IPS-20b (cell line): ENCODE results near the gene LHX4.

Experiments used
- H3K27ac ChIP-seq: one replicate; pipeline ENCODE4 v1.5.1; 2013; ENCODE audit warnings: low read length
- H3K27me3 ChIP-seq: 2 replicates; pipeline ENCODE4 v1.6.1; 2013; ENCODE audit warnings: mild to moderate bottlenecking, low read length, inconsistent platforms; ENCODE audit not compliant: insufficient read depth
- H3K36me3 ChIP-seq: 2 replicates; pipeline ENCODE4 v1.6.1; 2013; ENCODE audit warnings: low read depth, mild to moderate bottlenecking, inconsistent platforms, low read length, moderate library complexity; ENCODE audit not compliant: insufficient read depth
- H3K4me1 ChIP-seq: 2 replicates; pipeline ENCODE4 v1.6.1; 2013; ENCODE audit warnings: mild to moderate bottlenecking, control low read depth, inconsistent platforms, low read length, moderate library complexity; ENCODE audit not compliant: insufficient read depth
- H3K4me3 ChIP-seq: 2 replicates; pipeline ENCODE4 v1.5.1; 2013; ENCODE audit warnings: mild to moderate bottlenecking, low read length, inconsistent platforms
- H3K9ac ChIP-seq: 2 replicates; pipeline ENCODE4 v1.6.1; 2013; ENCODE audit warnings: low read depth, mild to moderate bottlenecking, inconsistent platforms, low read length, moderate library complexity
- H3K9me3 ChIP-seq: 2 replicates; pipeline ENCODE4 v1.6.1; 2013; ENCODE audit warnings: mild to moderate bottlenecking, low read depth, low read length, inconsistent platforms; ENCODE audit not compliant: insufficient read depth

Gene LHX4

GRCh38 chr1:180237869-180238476 lies 7.9 kb downstream of the LHX4 start:
- Histone ChIP-seq H3K9me3 (no peaks in the 10 kb centered on the region; the same call in 1 of the 2 replicates), H3K36me3 (no peaks in the 10 kb centered on the region), H3K4me1 (peaks cover 66% of the 10 kb centered on the region), H3K4me3 (peak overlapping the region; percentile 61), H3K9ac (peak overlapping the region; percentile 79; the same call in 1 of the 2 replicates), H3K27ac (peak overlapping the region; percentile 21), H3K27me3 (peaks cover 88% of the 10 kb centered on the region)

- Histone ChIP-seq H3K9me3 (no peaks in the 10 kb centered on the region), H3K4me3 (peak overlapping the region; percentile 61), H3K9ac (peak overlapping the region; percentile 79; the same call in 1 of the 2 replicates), H3K4me1 (peaks cover 70% of the 10 kb centered on the region), H3K27me3 (peaks cover 81% of the 10 kb centered on the region), H3K36me3 (no peaks in the 10 kb centered on the region), H3K27ac (peak overlapping the region; percentile 77)
Measured at GRCh38 chr1:180238675-180239074, 8.6 kb downstream of the LHX4 start.

GRCh38 chr1:180239145-180240096 lies 9.4 kb downstream of the LHX4 start:
- Histone ChIP-seq H3K27ac (peak overlapping the region; percentile 77), H3K9ac (peak overlapping the region; percentile 79; the same call in 1 of the 2 replicates), H3K27me3 (peaks cover 74% of the 10 kb centered on the region)

GRCh38 chr1:180241716-180242544 lies 11.9 kb downstream of the LHX4 start:
- Histone ChIP-seq H3K27ac (no peak overlapping the region), H3K9me3 (no peaks in the 10 kb centered on the region), H3K4me1 (peaks cover 55% of the 10 kb centered on the region), H3K4me3 (no peak overlapping the region), H3K36me3 (no peaks in the 10 kb centered on the region), H3K9ac (no peak overlapping the region), H3K27me3 (peaks cover 48% of the 10 kb centered on the region)

More at GRCh38 chr1:180239145-180240096, 9.4 kb downstream of the LHX4 start:
- H3K9me3 ChIP-seq = no peaks in the 10 kb centered on the region
- no peaks in the 10 kb centered on the region for H3K36me3 ChIP-seq
- peaks cover 68% of the 10 kb centered on the region for H3K4me1 ChIP-seq
- peak overlapping the region; percentile 61 for H3K4me3 ChIP-seq

GRCh38 chr1:180243517-180244221 lies 13.6 kb downstream of the LHX4 start:
- Histone ChIP-seq H3K4me3 (no peak overlapping the region), H3K27ac (no peak overlapping the region), H3K9me3 (no peaks in the 10 kb centered on the region), H3K27me3 (peaks cover 31% of the 10 kb centered on the region), H3K4me1 (peaks cover 39% of the 10 kb centered on the region; the same call in 1 of the 2 replicates), H3K9ac (no peak overlapping the region), H3K36me3 (no peaks in the 10 kb centered on the region)

GRCh38 chr1:180244840-180245239 lies 14.8 kb downstream of the LHX4 start:
- Histone ChIP-seq H3K9ac (no peak overlapping the region), H3K9me3 (no peaks in the 10 kb centered on the region), H3K27ac (no peak overlapping the region), H3K4me1 (peaks cover 28% of the 10 kb centered on the region; the same call in 1 of the 2 replicates), H3K4me3 (no peak overlapping the region), H3K27me3 (peaks cover 19% of the 10 kb centered on the region), H3K36me3 (no peaks in the 10 kb centered on the region)

- Histone ChIP-seq H3K4me3 (no peak overlapping the region), H3K27me3 (peaks cover 2% of the 10 kb centered on the region; the same call in 1 of the 2 replicates), H3K36me3 (no peaks in the 10 kb centered on the region), H3K27ac (no peak overlapping the region), H3K9me3 (no peaks in the 10 kb centered on the region), H3K9ac (no peak overlapping the region), H3K4me1 (peaks cover 17% of the 10 kb centered on the region; the same call in 1 of the 2 replicates)
Measured at GRCh38 chr1:180246579-180246978, 16.5 kb downstream of the LHX4 start.

GRCh38 chr1:180247061-180247460 lies 17.0 kb downstream of the LHX4 start:
- Histone ChIP-seq H3K36me3 (no peaks in the 10 kb centered on the region), H3K27me3 (no peaks in the 10 kb centered on the region), H3K4me3 (no peak overlapping the region), H3K9ac (no peak overlapping the region), H3K27ac (no peak overlapping the region), H3K4me1 (peaks cover 16% of the 10 kb centered on the region; the same call in 1 of the 2 replicates), H3K9me3 (no peaks in the 10 kb centered on the region)

GRCh38 chr1:180247580-180247979 lies 17.5 kb downstream of the LHX4 start:
- Histone ChIP-seq H3K9me3 (no peaks in the 10 kb centered on the region), H3K4me3 (no peak overlapping the region), H3K27ac (no peak overlapping the region), H3K9ac (no peak overlapping the region), H3K4me1 (peaks cover 11% of the 10 kb centered on the region; the same call in 1 of the 2 replicates), H3K36me3 (no peaks in the 10 kb centered on the region), H3K27me3 (no peaks in the 10 kb centered on the region)

GRCh38 chr1:180248176-180248575 lies 18.1 kb downstream of the LHX4 start:
- no peak overlapping the region for H3K9ac ChIP-seq

More at GRCh38 chr1:180248176-180248575, 18.1 kb downstream of the LHX4 start:
- Histone ChIP-seq H3K4me1 (peaks cover 8% of the 10 kb centered on the region; the same call in 1 of the 2 replicates), H3K27ac (no peak overlapping the region), H3K36me3 (no peaks in the 10 kb centered on the region), H3K9me3 (no peaks in the 10 kb centered on the region), H3K27me3 (no peaks in the 10 kb centered on the region), H3K4me3 (no peak overlapping the region)
